Astrocyte (in vitro differentiated cells and primary cell): ENCODE measurements around the gene CHN2.

ENCODE experiments used
- CTCF ChIP-seq: IDR thresholded peaks from 2 replicates; pipeline ENCODE4 v1.5.1; 2011; ENCODE audit warnings: low read depth, mild to moderate bottlenecking, inconsistent platforms, low read length, moderate library complexity; ENCODE audit not compliant: insufficient read depth
- EZH2 ChIP-seq: IDR thresholded peaks from 2 replicates; pipeline ENCODE4 v1.6.1; 2012; ENCODE audit warnings: mild to moderate bottlenecking, low read length, inconsistent platforms; ENCODE audit not compliant: insufficient read depth

- no peak for TF ChIP-seq EZH2
- no peak for TF ChIP-seq CTCF
Observed at GRCh38 chr7:29365423-29365822, 170.8 kb downstream of the CHN2 start.
